ENCODE data around the gene XPO1. TPM values are rescaled to one million over a fixed set of nuclear protein-coding genes. Genes with fewer than 3 reads are reported as not detected.

XPO1 gene
- total RNA-seq (2022; extraction: Qiagen RNA extraction): 109 to 152 TPM (median 134 TPM) in 5 replicates

GRCh38 chr2:61538200-61538919 is at the start of gene XPO1:
Gene XPO1 (minus strand): TSS chr2:61538356. CDS start chr2:61533897, 4,459 bp downstream.

GRCh38 chr2:61470965-61471904 is 66.9 kb downstream of the XPO1 start, which contains the start of gene USP34:
Gene USP34 (minus strand): TSS chr2:61471087. CDS start chr2:61470692, 395 bp downstream.

Other genes starting within 250 kb of the XPO1 start
- gene USP34, start 67.3 kb downstream of the XPO1 start, total RNA-seq (2022; extraction: Qiagen RNA extraction): 48.6 to 57.8 TPM (median 57.5 TPM) in 5 replicates

Measured in A549 treated with dexamethasone at 1 μM for 4 hours (cell line).